Stomach (tissue), 4 donors: ENCODE results near the gene TICRR.

Experiments used
- EP300 ChIP-seq: sonication (generic); formaldehyde crosslinking; IDR thresholded peaks from one replicate; pipeline ENCODE4 v1.6.1; 2017; ENCODE audit warnings: antibody characterized with exemption
- POLR2A ChIP-seq, 4 donors: fragments of 450-650 bp; IDR thresholded peaks; one replicate each; pipeline ENCODE4 v1.6.1; 2016; ENCODE audit warnings: antibody characterized with exemption in 4 of 4, control low read depth in 2 of 4, mild to moderate bottlenecking in 1 of 4, moderate library complexity in 1 of 4
- POLR2AphosphoS5 ChIP-seq, 3 donors: sonication (generic); formaldehyde crosslinking; IDR thresholded peaks; one replicate each; pipeline ENCODE4 v1.6.1; 2016; ENCODE audit warnings: antibody characterized with exemption in 3 of 3
- TF ChIP-seq, protein P1 (sequence below), 7 experiments: fragments of 450-650 bp in 4 of 7; fragments of 200-600 bp in 3 of 7; sonication (generic) in 3 of 7; IDR thresholded peaks; one replicate each; pipeline ENCODE4 v1.5.1; 2016 to 2019; ENCODE audit warnings: antibody characterized with exemption in 7 of 7, control low read depth in 2 of 7, mild to moderate bottlenecking in 1 of 7

DNA sequence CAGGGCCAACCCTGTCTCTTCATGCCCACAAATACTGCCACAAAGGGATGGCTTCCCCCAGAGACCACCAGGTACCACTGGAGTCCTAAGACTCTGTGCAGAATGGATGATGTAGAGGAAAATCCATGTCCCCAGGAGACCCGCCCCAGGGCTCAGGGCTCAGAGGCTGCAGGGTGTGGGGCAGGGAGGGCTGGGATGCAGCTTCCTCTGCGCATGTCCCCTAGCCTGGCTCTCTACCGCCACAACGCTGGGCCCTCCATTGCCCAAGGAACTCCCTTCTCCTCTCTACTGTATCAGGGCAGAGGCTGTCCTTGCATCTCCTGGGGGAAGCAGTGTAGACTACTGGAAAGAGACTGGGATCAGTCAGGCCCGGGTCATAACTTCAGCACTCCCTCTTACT is 19.5 kb upstream of the TICRR start:
- TF ChIP-seq, protein P1, sequence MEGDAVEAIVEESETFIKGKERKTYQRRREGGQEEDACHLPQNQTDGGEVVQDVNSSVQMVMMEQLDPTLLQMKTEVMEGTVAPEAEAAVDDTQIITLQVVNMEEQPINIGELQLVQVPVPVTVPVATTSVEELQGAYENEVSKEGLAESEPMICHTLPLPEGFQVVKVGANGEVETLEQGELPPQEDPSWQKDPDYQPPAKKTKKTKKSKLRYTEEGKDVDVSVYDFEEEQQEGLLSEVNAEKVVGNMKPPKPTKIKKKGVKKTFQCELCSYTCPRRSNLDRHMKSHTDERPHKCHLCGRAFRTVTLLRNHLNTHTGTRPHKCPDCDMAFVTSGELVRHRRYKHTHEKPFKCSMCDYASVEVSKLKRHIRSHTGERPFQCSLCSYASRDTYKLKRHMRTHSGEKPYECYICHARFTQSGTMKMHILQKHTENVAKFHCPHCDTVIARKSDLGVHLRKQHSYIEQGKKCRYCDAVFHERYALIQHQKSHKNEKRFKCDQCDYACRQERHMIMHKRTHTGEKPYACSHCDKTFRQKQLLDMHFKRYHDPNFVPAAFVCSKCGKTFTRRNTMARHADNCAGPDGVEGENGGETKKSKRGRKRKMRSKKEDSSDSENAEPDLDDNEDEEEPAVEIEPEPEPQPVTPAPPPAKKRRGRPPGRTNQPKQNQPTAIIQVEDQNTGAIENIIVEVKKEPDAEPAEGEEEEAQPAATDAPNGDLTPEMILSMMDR (IDR thresholded peaks at IDR 0.05) = no peak
- TF ChIP-seq POLR2A (IDR thresholded peaks at IDR 0.05) (no peak), EP300 (no peak), POLR2AphosphoS5 (IDR thresholded peaks at IDR 0.05) (no peak)
